Renal cortical epithelial cell (primary cell): ENCODE measurements around the gene CDKAL1. TPM values are rescaled to one million over a fixed set of nuclear protein-coding genes. Genes with fewer than 3 reads are reported as not detected.
"Not testable (repeated sequence)": the region's sequence is repeated elsewhere in the genome, so short reads cannot be mapped to it uniquely, and the experiment has no call there.

Experiments used
- DNase-seq: peaks from one replicate; pipeline ENCODE4 v3.0.0-alpha.2; 2011; ENCODE audit warnings: low read depth
- total RNA-seq: library from RNA; depleted of rRNA; stranded (reverse); fragments of >200 nt; gene quantifications from 2 replicates; pipeline ENCODE4 v1.2.3, GENCODE V29; 2014

Gene CDKAL1
- total RNA-seq, 1 donor from 2014 or later = 28.3 TPM

DNA sequence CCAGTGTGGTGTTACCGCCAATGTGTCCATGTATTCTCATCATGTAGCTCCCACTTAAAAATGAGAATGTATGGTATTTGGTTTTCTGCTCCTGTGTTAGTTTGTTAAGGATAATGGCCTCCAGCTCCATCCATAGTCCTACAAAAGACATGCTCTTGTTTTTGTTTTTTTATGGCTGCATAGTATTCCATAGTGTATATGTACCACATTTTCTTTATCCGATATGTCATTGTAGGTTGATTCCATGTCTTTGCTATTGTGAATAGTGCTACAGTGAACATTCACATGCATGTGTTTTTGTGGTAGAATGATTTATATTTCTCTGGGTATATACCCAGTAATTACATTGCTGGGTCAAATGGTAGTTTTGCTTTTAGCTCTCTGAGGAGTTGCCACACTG lies 207.2 kb downstream of the CDKAL1 start:
- DNase-seq = no peak

- DNase-seq = no peak
Measured at GRCh38 chr6:20744911-20745557, 210.8 kb downstream of the CDKAL1 start.

GRCh38 chr6:20746024-20746423 lies 211.8 kb downstream of the CDKAL1 start:
- DNase-seq = peak; percentile 54

DNA sequence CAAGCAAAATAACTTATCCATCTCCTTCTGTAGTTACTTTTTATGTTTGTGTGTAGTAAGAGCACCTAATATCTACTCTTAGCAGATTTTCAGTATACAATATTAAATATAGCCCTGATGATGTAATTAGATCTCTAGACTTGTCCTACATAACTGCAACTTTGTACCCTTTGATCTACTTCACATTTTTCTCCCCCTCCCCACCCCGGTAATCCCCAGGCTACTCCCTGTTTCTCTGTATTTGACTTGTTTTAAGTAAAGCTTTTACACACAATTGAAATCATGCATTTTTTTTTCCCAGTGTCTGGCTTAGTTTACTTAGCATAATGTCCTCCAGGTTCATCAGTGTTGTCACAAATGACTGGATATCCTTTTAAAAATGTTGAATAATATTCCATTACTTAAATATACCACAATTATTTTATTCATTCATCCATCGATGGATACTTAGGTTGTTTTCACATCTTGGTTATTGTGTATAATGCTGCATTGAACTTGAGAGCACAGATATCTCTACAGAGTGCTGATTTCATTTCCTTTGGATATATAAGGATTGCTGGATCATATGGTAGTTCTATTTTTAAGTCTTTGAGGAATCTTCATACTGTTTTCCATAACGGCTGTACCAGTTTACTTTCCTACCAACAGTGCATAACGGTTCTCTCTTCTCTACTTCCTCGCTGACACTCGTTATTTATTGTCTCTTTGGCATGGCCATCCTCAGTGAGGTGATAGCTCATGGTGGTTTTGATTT lies 212.7 kb downstream of the CDKAL1 start:
- no peak for DNase-seq

DNA sequence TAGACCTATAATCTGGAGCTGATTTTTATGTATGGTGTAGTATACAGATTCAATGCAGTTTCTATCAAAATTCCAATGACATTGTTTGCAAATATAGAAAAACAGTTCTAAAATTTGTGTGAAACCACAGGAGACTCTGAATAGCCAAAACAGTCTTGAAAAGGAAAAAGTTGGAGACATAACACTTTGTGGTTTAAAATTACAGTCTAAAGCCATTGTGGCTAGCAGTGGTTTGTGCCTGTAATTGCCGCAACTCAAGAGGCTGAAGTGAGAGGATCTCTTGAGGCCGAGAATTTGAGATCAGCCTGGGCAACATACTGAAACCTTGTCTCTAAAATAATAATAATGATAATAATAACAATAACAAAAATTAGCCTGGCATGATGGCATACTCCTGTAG lies 213.7 kb downstream of the CDKAL1 start:
- no peak for DNase-seq

GRCh38 chr6:20751293-20751935 lies 217.2 kb downstream of the CDKAL1 start:
- no peak for DNase-seq

DNA sequence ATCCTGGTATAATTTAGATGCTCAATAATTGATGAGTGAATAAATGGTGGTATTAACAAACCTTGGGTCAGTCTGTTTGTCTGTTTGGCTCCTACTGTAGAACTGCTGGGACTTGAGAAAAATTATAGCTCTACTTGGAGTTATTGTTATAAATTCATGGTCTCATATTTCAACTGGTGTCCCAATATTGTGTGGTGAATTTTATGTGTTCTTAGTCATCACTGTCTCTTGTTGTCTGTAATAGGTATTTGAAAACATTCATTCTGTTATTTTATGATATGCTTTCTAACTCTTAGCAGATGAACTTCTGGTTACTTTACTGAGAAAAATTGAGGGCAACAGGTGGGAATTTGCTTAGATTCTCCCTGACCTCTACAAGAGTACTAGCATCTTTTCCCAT lies 221.4 kb downstream of the CDKAL1 start:
- no peak for DNase-seq

- not testable (repeated sequence) for DNase-seq
Measured at GRCh38 chr6:20756584-20757147, 222.4 kb downstream of the CDKAL1 start.

DNA sequence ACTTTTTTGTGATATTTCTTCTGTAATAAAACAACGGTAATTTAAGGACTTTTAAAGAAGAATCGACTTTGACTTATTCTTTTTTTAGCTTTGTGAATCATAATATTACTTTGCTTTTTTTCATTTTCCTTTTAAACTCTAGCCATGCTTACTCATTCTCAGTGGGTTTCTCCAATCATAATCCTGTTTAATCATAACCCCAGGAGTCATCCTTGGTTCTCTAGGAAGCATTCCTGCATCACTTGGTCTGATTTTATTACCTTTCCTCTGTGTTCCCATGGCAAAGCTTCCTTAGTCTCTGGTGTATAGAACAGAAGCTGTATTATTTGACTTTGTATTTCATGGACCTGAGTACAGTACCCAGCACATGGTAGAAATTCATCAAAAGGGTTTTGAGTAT lies 223.5 kb downstream of the CDKAL1 start:
- peak; percentile 78 for DNase-seq

- no peak for DNase-seq
Measured at GRCh38 chr6:20763296-20763695, 229.0 kb downstream of the CDKAL1 start.

- DNase-seq = no peak
Measured at GRCh38 chr6:20769631-20770030, 235.4 kb downstream of the CDKAL1 start.

GRCh38 chr6:20770773-20771172 lies 236.5 kb downstream of the CDKAL1 start:
- no peak for DNase-seq

GRCh38 chr6:20771409-20771808 lies 237.2 kb downstream of the CDKAL1 start:
- DNase-seq = no peak

DNA sequence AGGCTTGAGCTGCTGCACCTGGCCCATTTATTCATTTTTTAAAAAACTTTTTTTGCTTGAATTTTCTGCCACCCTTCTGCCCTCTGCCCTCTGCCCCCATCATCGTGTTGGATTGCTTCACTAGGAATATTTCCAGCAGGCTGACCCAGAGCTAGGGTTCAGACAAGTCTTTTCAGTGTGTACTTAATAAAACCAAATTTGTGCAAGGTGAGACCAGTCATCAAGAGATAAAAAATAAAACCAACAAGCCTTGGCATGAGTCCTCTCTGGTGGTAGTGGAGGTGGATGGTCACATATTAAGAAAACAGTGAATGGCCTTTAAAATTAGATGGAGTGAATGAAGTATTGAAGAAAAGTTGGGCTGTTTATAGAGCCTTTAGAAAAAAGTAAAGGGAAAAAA lies 239.6 kb downstream of the CDKAL1 start:
- no peak for DNase-seq

DNA sequence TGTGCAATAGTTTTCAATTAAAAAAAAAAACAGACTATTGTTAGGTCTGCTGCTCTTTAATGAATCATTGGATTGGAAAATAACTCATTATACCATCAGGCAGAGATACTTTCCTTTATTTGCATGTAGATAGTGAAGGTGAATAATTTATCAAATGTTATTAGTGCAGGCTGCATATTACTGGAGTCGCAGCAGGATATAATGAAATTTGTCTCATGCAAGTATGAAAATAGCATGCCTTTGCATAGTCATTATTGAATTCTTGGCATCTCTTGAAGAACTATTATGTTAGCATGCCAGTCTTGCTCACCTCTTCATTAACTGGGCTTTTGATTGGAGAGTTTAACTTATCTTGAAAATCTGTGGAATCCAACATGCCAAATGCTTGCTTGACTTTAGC lies 241.7 kb downstream of the CDKAL1 start:
- no peak for DNase-seq

- no peak for DNase-seq
Measured at GRCh38 chr6:20777801-20778200, 243.5 kb downstream of the CDKAL1 start.

GRCh38 chr6:20778459-20778858 lies 244.2 kb downstream of the CDKAL1 start:
- no peak for DNase-seq

DNA sequence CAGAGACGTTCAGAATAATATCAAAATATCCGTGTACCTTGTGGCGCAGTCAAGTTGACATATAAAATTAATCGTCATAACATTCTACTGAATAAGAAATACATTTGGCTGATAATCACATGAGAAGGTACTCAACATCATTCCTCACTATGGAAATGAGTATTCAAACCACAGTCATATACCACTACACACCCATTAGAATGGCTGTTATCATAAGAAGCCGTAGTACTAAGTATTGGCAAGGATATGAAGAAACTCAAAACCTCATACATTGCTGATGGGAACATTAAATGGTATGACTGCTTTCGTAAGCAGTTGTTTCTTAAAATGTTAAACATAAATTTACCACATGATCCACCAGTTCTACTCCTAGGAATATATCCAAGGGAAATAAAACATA lies 244.7 kb downstream of the CDKAL1 start:
- no peak for DNase-seq

- DNase-seq = peak; percentile 31
Measured at GRCh38 chr6:20789162-20789561, 254.9 kb downstream of the CDKAL1 start.

DNA sequence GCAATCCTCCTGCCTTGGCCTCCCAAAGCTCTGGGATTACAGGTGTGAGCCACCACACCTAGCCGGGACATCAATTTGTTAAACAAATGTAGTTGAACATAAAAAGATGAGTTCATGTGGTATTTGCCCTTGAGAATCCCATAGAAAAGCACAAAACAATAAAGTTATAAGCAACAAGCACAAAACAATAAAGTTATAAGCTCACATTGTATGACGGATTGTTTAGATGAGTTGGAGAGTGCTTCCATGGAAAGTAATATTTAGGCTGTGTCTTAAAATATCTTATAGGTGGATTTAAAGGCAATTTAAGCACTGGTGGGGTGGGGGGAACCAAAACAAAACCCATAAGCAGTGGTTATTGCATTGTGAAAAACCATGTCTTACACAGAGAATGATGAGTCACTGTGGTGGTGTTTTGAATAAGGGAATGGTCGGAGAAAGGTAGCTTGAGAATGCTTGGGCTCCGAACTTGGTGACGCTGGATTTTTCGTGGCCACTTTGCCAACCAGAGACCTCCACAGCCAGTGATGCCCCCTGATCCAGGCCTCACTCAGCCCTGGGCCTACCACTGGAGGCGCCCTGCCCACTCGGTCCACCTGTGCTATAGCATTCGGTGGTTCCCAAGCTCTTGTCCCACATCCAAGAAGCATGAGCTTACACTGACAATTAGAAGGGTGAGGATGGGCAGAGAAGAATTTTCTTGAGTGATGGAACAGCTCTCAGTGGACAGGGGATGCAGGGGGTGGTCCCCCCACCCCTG lies 256.0 kb downstream of the CDKAL1 start:
- DNase-seq = peak; percentile 35

GRCh38 chr6:20791074-20791473 lies 256.8 kb downstream of the CDKAL1 start:
- no peak for DNase-seq

GRCh38 chr6:20791944-20792343 lies 257.7 kb downstream of the CDKAL1 start:
- no peak for DNase-seq
